ENCODE data around the gene ATAD1.

The ATAD1 gene

GRCh38 chr10:87715552-87716347, 102.3 kb downstream of the ATAD1 start:
- DNase-seq (ENCODE audit: low read depth in 2 of 2) = no peak

GRCh38 chr10:87713707-87714106, 104.3 kb downstream of the ATAD1 start:
- DNase-seq (ENCODE audit: low read depth in 2 of 2) = no peak

- DNase-seq (ENCODE audit: low read depth in 2 of 2) = no peak
Measured at GRCh38 chr10:87712913-87713616, 105.0 kb downstream of the ATAD1 start.

- no peak for DNase-seq (ENCODE audit: low read depth in 2 of 2)
Measured at GRCh38 chr10:87707254-87707653, 110.8 kb downstream of the ATAD1 start.

GRCh38 chr10:87706731-87707130, 111.3 kb downstream of the ATAD1 start:
- no peak for DNase-seq (ENCODE audit: low read depth in 2 of 2)

- no peak for DNase-seq (ENCODE audit: low read depth in 2 of 2)
Measured at GRCh38 chr10:87705339-87705738, 112.7 kb downstream of the ATAD1 start.

- no peak for DNase-seq (ENCODE audit: low read depth in 2 of 2)
Measured at GRCh38 chr10:87703771-87704170, 114.3 kb downstream of the ATAD1 start.

- no peak for DNase-seq (ENCODE audit: low read depth in 2 of 2)
Measured at GRCh38 chr10:87702973-87703294, 115.1 kb downstream of the ATAD1 start.

GRCh38 chr10:87702260-87702972, 115.6 kb downstream of the ATAD1 start:
- DNase-seq (ENCODE audit: low read depth in 2 of 2) = no peak
